Ascending aorta (tissue), 2 donors: ENCODE data around the gene CAMTA1. TPM values are rescaled to one million over a fixed set of nuclear protein-coding genes. Genes with fewer than 3 reads are reported as not detected.

ENCODE experiments used
- DNase-seq, 2 donors: peaks; one replicate each; pipeline ENCODE4 v3.0.0-alpha.2; 2019; ENCODE audit warnings: low spot score in 2 of 2
- H3K27ac ChIP-seq, 2 donors: fragments of 200-600 bp; sonication (generic); one replicate each; pipeline ENCODE4 v1.5.1; 2016 to 2017; ENCODE audit warnings: mild to moderate bottlenecking in 1 of 2
- H3K27me3 ChIP-seq: fragments of 200-600 bp; sonication (generic); one replicate; pipeline ENCODE4 v1.5.1; 2017
- H3K36me3 ChIP-seq, 2 donors: fragments of 200-600 bp; sonication (generic); one replicate each; pipeline ENCODE4 v1.5.1; 2016
- H3K4me1 ChIP-seq, 2 donors: fragments of 200-600 bp; sonication (generic); one replicate each; pipeline ENCODE4 v1.5.1; 2016 to 2017; ENCODE audit warnings: mild to moderate bottlenecking in 1 of 2
- H3K4me3 ChIP-seq, 2 donors: fragments of 200-600 bp; sonication (generic); one replicate each; pipeline ENCODE4 v1.5.1; 2016 to 2017; ENCODE audit warnings: mild to moderate bottlenecking in 1 of 2
- H3K9me3 ChIP-seq, 2 donors: fragments of 200-600 bp; sonication (generic); one replicate each; pipeline ENCODE4 v1.5.1; 2016
- intact Hi-C: fragments of 100-400 bp; cut with DNase I; formaldehyde crosslinking; loops from one replicate; pipeline ENCODE4 v1.15.1; 2023
- total RNA-seq: library from RNA; depleted of rRNA; stranded (reverse); fragments of >200 nt; gene quantifications from one replicate; pipeline ENCODE4 v1.1.0, GENCODE V29; 2016
- TF ChIP-seq, protein P1 (sequence below), 3 experiments: fragments of 200-600 bp in 2 of 3; fragments of 450-650 bp in 1 of 3; sonication (generic) in 2 of 3; IDR thresholded peaks; one replicate each; pipeline ENCODE4 v1.5.1; 2016 to 2019; ENCODE audit warnings: antibody characterized with exemption in 3 of 3, mild to moderate bottlenecking in 1 of 3, moderate library complexity in 1 of 3

CAMTA1 gene
- total RNA-seq, 1 donor from 2014 or later = 53.3 TPM

DNA sequence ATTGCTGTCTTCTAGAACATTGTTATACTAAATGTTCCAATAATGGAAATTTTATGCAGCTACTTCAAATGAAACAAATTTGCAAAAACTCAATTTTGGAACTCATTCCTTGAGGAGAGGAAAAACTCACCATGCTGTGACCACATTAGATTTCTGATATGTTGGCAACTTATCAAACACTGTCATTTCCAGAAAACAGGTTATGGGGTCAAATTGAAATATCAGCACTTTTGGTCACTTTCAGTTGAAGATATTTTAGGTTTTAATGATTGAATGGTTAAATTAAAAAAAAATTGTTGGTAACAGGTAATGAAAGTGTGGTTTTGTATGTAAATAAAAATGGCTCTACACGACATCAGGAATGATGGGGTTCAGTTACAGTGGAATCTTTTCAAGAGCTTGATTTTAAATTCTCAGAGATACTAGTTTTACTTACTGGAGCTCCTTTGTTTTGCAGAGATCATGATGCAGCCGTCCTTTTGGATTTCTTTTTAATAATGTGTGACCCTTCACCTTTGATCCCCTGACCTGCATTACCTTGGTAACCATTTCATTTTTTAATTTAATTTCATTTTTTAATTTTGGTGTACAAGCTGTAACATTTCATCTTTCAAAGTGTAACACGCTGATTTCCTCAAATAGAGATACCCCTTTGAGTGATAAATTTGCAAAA lies 86.2 kb downstream of the CAMTA1 start:
- Histone ChIP-seq H3K27me3 (no peaks in the 10 kb centered on the region), H3K27ac (no peak overlapping the region), H3K36me3 (peaks cover 0 to 6% of the 10 kb centered on the region in 2 donors), H3K9me3 (no peaks in the 10 kb centered on the region), H3K4me1 (peaks cover 11 to 46% of the 10 kb centered on the region in 2 donors), H3K4me3 (no peak overlapping the region)
- TF ChIP-seq, protein P1, sequence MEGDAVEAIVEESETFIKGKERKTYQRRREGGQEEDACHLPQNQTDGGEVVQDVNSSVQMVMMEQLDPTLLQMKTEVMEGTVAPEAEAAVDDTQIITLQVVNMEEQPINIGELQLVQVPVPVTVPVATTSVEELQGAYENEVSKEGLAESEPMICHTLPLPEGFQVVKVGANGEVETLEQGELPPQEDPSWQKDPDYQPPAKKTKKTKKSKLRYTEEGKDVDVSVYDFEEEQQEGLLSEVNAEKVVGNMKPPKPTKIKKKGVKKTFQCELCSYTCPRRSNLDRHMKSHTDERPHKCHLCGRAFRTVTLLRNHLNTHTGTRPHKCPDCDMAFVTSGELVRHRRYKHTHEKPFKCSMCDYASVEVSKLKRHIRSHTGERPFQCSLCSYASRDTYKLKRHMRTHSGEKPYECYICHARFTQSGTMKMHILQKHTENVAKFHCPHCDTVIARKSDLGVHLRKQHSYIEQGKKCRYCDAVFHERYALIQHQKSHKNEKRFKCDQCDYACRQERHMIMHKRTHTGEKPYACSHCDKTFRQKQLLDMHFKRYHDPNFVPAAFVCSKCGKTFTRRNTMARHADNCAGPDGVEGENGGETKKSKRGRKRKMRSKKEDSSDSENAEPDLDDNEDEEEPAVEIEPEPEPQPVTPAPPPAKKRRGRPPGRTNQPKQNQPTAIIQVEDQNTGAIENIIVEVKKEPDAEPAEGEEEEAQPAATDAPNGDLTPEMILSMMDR (IDR thresholded peaks at IDR 0.05) = no peak
- intact Hi-C loops = no loop called here
- DNase-seq = no peak

DNA sequence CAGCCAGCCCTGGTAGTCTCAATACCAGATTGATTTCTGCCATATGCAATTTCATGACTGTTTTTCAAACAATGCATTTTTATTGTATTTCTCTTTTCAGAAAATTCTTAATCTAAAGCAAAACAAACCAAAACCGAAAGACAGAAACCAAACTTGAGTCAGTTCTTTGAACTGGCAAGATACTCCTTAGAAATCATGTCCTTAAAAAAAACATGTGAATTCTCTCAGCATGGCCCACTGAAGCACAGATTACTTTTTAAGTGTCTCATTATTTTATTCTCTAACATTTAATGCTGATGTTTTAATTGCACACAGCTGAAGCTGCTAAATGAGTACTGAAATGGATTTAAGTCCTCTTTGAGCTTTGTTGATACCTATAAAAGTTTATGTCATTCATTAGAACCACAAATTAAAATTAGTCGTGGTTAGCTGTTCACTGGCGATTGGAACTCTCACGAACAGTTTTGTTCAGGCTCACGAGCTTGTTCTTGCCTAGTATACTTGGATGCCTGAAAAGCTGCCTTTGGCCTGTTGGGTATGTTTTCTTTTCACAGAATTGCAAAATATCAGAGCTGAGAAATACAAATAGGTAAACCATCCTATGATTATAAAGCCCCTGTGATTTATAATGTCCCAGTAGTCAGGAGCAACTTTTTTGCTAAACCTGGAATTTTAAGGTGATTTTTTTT lies 87.5 kb downstream of the CAMTA1 start:
- H3K36me3 ChIP-seq = peaks cover 0 to 11% of the 10 kb centered on the region in 2 donors
- intact Hi-C loops = no loop called here
- H3K4me1 ChIP-seq = peaks cover 11 to 36% of the 10 kb centered on the region in 2 donors
- H3K9me3 ChIP-seq = no peaks in the 10 kb centered on the region
- no peak for DNase-seq
- H3K4me3 ChIP-seq = no peak overlapping the region
- TF ChIP-seq, protein P1 (IDR thresholded peaks at IDR 0.05) = no peak
- H3K27me3 ChIP-seq = no peaks in the 10 kb centered on the region
- no peak overlapping the region for H3K27ac ChIP-seq

DNA sequence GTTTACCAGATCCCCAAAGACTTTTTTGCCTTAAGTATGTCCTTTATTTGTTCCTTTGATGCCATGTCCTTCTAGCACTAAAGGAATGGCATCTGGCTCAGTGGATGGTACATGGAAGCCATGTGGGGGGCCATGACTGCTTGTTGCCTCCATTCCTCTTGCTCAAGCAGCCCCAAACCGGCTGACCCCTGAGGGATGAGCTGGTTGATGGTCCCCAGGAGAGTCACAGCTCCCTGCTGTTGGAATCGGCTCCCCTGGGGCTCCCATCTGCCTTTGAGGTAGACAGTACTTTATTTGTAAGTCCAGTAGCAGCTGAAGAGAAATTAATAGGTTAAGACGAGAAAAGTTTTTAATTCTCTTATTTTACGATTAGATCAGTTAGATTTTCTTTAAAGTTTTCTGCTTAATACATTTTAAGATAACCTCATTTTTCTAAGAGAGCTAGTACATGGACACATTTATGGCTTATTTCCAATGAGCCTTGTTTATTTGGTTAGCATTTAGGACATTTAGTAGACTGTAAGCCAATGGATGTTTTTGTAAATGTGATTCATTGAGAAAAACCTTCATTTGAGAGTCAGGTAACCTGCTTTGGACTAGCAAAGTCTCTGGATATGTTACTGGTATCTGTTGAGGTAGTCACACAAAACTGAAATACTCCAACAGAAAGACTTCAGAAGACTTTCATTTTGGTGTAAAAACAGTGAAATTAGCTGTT lies 88.2 kb downstream of the CAMTA1 start:
- Histone ChIP-seq H3K27ac (peak overlapping the region; percentile 12 to 52), H3K4me3 (no peak overlapping the region), H3K4me1 (peaks cover 11 to 29% of the 10 kb centered on the region in 2 donors), H3K27me3 (no peaks in the 10 kb centered on the region), H3K36me3 (peaks cover 0 to 12% of the 10 kb centered on the region in 2 donors), H3K9me3 (no peaks in the 10 kb centered on the region)
- intact Hi-C loops = no loop called here
- TF ChIP-seq, protein P1 (IDR thresholded peaks at IDR 0.05) = no peak
- no peak for DNase-seq

DNA sequence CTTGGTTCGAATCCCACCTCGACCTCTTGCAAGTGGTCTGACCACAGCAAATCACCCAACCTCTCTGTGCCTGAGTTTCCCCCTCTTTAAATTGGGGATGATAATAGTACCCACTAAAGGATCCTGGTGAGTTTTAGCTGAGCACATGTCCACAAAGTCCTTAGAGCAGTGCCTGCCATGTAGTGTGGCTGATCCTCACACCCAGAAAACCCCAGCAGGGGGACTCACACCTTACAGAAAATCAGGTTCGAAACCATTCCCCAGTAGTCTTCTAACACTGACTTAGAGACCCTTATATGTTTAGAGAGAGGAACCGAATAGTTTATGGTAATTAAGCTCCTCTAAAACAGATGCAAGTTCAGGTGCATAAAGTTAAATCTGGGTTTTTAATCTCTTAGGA lies 89.0 kb downstream of the CAMTA1 start:
- TF ChIP-seq, protein P1 (IDR thresholded peaks at IDR 0.05) = no peak
- intact Hi-C loops = no loop called here
- Histone ChIP-seq H3K4me3 (no peak overlapping the region), H3K9me3 (no peaks in the 10 kb centered on the region), H3K27me3 (no peaks in the 10 kb centered on the region), H3K36me3 (peaks cover 0 to 16% of the 10 kb centered on the region in 2 donors), H3K4me1 (peaks cover 6 to 21% of the 10 kb centered on the region in 2 donors), H3K27ac (peak overlapping the region; percentile 12 to 52)
- no peak for DNase-seq

DNA sequence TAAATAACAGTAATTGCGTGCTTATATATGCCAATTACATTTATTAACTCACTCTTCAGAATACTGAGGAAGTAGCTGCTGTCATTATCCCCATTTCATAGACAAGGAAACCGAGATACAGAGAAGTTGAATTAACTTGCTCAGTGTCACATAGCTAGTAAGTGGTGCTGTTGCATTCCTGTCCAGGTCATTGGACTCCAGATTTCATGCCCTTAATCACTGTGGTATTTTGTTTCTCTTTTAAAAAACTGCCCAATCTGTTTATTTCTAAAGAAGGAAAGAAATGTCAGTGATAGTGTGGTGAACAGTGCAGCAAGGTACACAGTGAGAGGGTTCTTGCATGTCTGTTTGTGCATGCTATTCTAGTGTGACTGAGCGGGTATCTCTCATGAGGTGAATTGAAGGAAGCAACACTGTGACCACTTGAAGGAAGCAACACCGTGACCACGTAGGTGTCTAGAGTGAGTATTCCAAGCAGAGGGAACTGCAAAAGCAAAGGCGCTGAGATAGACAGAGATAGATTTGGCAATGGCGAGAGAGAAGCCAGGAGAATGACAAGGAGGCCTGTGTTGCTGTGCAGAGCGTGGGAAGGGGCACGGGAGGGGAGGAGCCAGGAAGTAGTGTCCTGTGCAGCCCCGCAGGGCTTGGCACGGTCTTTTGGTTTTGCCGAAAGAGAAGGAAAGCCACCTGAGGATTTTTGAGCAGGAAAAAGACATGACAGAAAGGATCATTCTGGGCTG lies 95.9 kb downstream of the CAMTA1 start:
- H3K27ac ChIP-seq = no peak overlapping the region
- H3K27me3 ChIP-seq = no peaks in the 10 kb centered on the region
- H3K36me3 ChIP-seq = peaks cover 0 to 10% of the 10 kb centered on the region in 2 donors
- no peaks in the 10 kb centered on the region for H3K9me3 ChIP-seq
- TF ChIP-seq, protein P1 (IDR thresholded peaks at IDR 0.05) = no peak
- no peaks in the 10 kb centered on the region for H3K4me1 ChIP-seq
- intact Hi-C loops = no loop called here
- DNase-seq = no peak
- no peak overlapping the region for H3K4me3 ChIP-seq
